Ureter (tissue), 1 donor: ENCODE results near the gene CDH26. TPM values are rescaled to one million over a fixed set of nuclear protein-coding genes. Genes with fewer than 3 reads are reported as not detected.
A peak's percentile ranks its signal among the peaks of the same experiment; 100 is the strongest.

ENCODE experiments used
- DNase-seq: peaks from one replicate; pipeline ENCODE4 v3.0.0-alpha.2; 2020; ENCODE audit warnings: low spot score
- total RNA-seq: library from RNA; stranded (reverse); gene quantifications from one replicate; pipeline ENCODE4 v1.2.4, GENCODE V29; 2023
- donor health status: DM: yes; HTN: yes; CAD: no.

CDH26 gene
- total RNA-seq, 1 donor from 2014 or later, result 31.0 TPM

- no peak for DNase-seq
These were observed 53.6 kb downstream of the CDH26 start for GRCh38 chr20:60011512-60012507.

- no peak for DNase-seq
These were observed 55.3 kb downstream of the CDH26 start for GRCh38 chr20:60013296-60014139.

- DNase-seq, result no peak
These were observed 58.2 kb downstream of the CDH26 start for GRCh38 chr20:60016406-60016805.

- no peak for DNase-seq
These were observed 62.0 kb downstream of the CDH26 start for GRCh38 chr20:60020251-60020650.

GRCh38 chr20:60021104-60021503 is 62.9 kb downstream of the CDH26 start:
- no peak for DNase-seq

- DNase-seq, result no peak
These were observed 64.6 kb downstream of the CDH26 start for GRCh38 chr20:60022849-60023248.

GRCh38 chr20:60024245-60024644 is 66.0 kb downstream of the CDH26 start:
- no peak for DNase-seq

GRCh38 chr20:60024801-60025200 is 66.6 kb downstream of the CDH26 start:
- no peak for DNase-seq

- no peak for DNase-seq
These were observed 67.8 kb downstream of the CDH26 start for GRCh38 chr20:60026010-60026409.

GRCh38 chr20:60030471-60030870 is 72.2 kb downstream of the CDH26 start:
- DNase-seq, result no peak

GRCh38 chr20:60031107-60031506 is 72.9 kb downstream of the CDH26 start:
- DNase-seq, result no peak

- DNase-seq, result no peak
These were observed 76.2 kb downstream of the CDH26 start for GRCh38 chr20:60034231-60035110.

GRCh38 chr20:60035486-60035885 is 77.3 kb downstream of the CDH26 start:
- no peak for DNase-seq

GRCh38 chr20:60036346-60036745 is 78.1 kb downstream of the CDH26 start:
- DNase-seq, result no peak

- no peak for DNase-seq
These were observed 78.7 kb downstream of the CDH26 start for GRCh38 chr20:60036746-60037499.

GRCh38 chr20:60038400-60039008 is 80.3 kb downstream of the CDH26 start:
- DNase-seq, result no peak

GRCh38 chr20:60039526-60039925 is 81.3 kb downstream of the CDH26 start:
- DNase-seq, result no peak

GRCh38 chr20:60040471-60041162 is 82.4 kb downstream of the CDH26 start:
- no peak for DNase-seq

- peak; percentile 39 for DNase-seq
These were observed 83.4 kb downstream of the CDH26 start for GRCh38 chr20:60041436-60042165.
